ENCODE results near the gene LCP1. TPM values are rescaled to one million over a fixed set of nuclear protein-coding genes. Genes with fewer than 3 reads are reported as not detected.

The LCP1 gene
- total RNA-seq, 1 experiment from 2014 or later: 13.3 TPM

- no peak for DNase-seq (ENCODE audit: low spot score)
These were observed 81.0 kb downstream of the LCP1 start for GRCh38 chr13:46101002-46101401.

- no peak for DNase-seq (ENCODE audit: low spot score)
These were observed 81.7 kb downstream of the LCP1 start for GRCh38 chr13:46100191-46100815.

DNA sequence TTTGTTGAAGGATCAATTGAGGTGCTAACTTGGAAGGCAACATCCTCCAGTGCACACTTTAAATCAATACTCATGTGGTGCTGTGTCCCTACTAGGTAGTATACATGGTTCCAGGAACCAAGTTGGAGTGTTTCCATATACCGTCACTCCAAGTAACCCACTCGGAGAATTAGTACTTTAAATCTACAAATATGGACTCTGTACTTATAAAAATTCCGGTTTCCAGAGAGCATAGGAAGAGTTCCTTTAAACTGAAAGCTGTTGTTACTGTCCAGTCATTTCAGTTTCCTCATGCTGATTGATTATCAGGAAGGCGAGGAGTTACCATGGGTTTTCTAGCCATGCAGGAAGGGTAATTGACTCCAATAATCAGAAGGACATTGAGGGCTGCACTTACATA, 84.3 kb downstream of the LCP1 start:
- no peak for DNase-seq (ENCODE audit: low spot score)

DNA sequence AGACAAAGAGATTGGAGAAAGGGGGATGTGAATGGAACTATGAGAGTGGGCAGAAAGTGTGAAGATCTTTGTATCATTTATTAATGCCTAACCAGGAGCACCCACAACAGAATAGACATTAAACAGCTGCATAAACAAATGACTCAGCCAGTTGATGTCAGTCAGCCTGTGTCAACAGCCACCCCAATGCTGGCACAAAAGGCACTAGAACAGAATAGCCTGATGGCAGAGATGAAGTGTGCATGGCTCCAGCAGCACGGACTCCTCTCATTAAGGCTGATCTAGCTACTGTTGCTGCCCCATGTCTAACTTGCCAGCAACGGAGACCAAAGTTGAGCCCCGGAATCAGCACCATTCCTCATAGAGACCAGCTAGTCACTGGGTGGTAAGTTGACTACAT, 85.0 kb downstream of the LCP1 start:
- DNase-seq (ENCODE audit: low spot score): no peak

DNA sequence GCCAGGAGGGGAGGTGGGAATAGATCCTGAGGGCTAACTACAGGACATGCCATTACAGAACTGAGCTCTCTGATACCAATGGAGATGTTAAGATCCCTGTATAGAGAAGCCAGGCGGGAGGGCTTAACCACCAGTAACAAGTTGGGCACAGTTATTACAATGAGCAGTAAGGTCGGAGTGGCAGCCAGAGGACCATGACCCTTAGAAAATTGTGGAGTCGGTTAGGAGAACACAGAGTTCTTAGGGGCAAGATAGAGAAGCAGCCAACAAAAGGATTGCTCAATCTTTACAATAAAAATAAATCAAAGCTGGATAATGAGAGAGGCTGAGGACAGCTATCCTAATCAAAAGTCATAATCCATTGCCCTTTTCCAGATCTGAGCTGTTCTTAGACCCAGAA, 87.5 kb downstream of the LCP1 start:
- no peak for DNase-seq (ENCODE audit: low spot score)

GRCh38 chr13:46088821-46089562, 93.0 kb downstream of the LCP1 start:
- no peak for DNase-seq (ENCODE audit: low spot score)

- no peak for DNase-seq (ENCODE audit: low spot score)
These were observed 94.5 kb downstream of the LCP1 start for GRCh38 chr13:46087481-46087880.

DNA sequence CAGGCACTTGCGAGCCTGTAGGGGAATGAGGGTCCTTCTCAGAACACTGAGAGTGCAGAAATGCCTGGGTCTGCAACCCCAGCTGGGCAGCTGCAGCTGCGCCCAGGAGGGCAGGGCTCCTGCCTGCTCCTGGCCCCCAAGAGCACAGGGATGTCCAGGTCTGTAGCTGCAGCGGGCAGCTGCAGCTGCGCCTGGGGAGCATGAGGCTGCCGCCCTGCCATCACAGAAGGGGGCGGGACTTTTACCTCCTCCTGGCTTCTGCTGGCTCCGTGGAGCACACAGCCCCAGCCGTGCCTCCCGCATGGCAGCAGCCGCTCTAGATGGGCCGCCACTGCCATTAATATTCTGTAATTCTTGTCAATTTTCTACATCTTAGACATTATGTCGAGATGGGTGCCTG, 95.0 kb downstream of the LCP1 start:
- no peak for DNase-seq (ENCODE audit: low spot score)

- DNase-seq (ENCODE audit: low spot score): no peak
These were observed 95.5 kb downstream of the LCP1 start for GRCh38 chr13:46086421-46086922.

DNA sequence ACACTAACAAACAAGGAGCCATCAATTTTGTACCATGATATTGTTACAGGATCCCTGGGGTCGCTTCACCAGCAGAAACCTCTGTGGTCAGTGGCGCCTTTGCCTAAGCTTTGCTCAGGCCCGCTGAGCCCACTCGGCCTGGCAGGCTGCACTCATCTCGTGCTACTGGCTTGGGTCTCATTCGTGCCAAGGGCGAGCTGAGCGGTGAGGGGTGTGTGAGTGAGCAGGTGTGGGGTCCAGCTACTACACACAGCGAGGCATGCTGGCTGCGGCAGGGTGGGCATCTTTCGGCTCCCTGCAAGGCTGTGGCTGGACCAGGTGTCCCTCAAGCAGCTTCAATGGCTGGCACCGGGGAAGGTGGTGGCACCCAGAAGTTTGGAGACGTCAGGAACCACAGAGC, 96.2 kb downstream of the LCP1 start:
- no peak for DNase-seq (ENCODE audit: low spot score)

- no peak for DNase-seq (ENCODE audit: low spot score)
These were observed 99.7 kb downstream of the LCP1 start for GRCh38 chr13:46082324-46082723.

- DNase-seq (ENCODE audit: low spot score): no peak
These were observed 102.2 kb downstream of the LCP1 start for GRCh38 chr13:46079770-46080169.

- DNase-seq (ENCODE audit: low spot score): no peak
These were observed 104.7 kb downstream of the LCP1 start for GRCh38 chr13:46077265-46077664.

DNA sequence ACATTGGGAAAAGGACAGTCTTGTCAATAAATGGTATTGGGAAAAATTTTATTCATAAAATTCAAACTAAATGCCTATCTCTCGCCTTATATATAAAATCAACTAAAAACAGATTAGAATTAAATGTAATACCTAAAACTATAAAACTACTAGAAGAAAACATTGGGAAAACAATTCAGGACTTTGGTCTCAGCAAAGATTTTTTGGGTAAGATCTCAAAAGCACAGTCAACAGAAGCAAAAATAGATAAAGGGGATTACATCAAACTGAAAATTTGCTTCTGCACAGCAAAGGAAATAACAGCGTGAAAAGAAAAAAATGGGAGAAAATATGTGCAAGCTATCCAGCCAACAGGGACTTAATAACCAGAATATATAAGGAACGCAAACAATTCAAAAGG, 105.2 kb downstream of the LCP1 start:
- no peak for DNase-seq (ENCODE audit: low spot score)

Other genes starting within 250 kb of the LCP1 start
- gene ZC3H13, start 129.4 kb downstream of the LCP1 start, total RNA-seq (2014; rRNA removed; shearing (Covaris generic)): 12.3 and 12.4 TPM in 2 replicates
- not detected in 2 replicates for gene CPB2, start 77.1 kb downstream of the LCP1 start, total RNA-seq (2014; rRNA removed; shearing (Covaris generic))
- gene LRRC63, start 29.8 kb upstream of the LCP1 start, total RNA-seq (2014; rRNA removed; shearing (Covaris generic)): 0.22 and 0.29 TPM in 2 replicates
- 0.14 and 0.29 TPM in 2 replicates for gene RUBCNL, start 205.1 kb upstream of the LCP1 start, total RNA-seq (2014; rRNA removed; shearing (Covaris generic))

Data from A172 (cell line).